Measurements from ENCODE around the gene KIF2A.

KIF2A gene

DNA sequence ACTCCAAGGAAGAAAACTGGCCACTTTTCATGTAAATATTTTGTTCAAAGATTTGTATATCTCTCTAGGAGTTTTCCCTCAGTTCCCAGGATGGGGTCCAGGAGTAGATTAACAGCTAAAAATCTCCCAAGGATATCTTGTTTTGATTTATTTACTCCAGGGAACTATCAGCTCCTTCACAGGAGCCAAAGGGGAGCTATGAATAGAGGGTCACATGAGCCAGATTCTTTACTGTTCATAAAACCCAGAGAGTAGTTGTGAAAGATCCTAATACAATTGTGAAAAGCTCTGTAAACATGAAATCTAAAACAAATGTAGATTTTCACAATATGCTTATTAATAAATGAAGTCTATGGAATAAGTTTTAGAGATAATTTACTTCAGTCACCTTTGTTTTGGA, 80.8 kb downstream of the KIF2A start:
- Histone ChIP-seq H3K27ac (ENCODE audit: poor library complexity, severe bottlenecking) (peak overlapping the region; percentile 98), H3K4me3 (ENCODE audit: severe bottlenecking) (no peak overlapping the region), H3K4me1 (ENCODE audit: insufficient read depth, poor library complexity, severe bottlenecking) (peaks cover 39% of the 10 kb centered on the region), H3K36me3 (ENCODE audit: low read depth) (peaks cover 84% of the 10 kb centered on the region), H3K27me3 (ENCODE audit: insufficient read depth, poor library complexity, severe bottlenecking) (no peaks in the 10 kb centered on the region), H3K9me3 (ENCODE audit: severe bottlenecking) (no peaks in the 10 kb centered on the region)
- ATAC-seq (ENCODE audit: low read depth) (no peak), DNase-seq (ENCODE audit: low spot score) (no peak)
- TF ChIP-seq, protein P1, sequence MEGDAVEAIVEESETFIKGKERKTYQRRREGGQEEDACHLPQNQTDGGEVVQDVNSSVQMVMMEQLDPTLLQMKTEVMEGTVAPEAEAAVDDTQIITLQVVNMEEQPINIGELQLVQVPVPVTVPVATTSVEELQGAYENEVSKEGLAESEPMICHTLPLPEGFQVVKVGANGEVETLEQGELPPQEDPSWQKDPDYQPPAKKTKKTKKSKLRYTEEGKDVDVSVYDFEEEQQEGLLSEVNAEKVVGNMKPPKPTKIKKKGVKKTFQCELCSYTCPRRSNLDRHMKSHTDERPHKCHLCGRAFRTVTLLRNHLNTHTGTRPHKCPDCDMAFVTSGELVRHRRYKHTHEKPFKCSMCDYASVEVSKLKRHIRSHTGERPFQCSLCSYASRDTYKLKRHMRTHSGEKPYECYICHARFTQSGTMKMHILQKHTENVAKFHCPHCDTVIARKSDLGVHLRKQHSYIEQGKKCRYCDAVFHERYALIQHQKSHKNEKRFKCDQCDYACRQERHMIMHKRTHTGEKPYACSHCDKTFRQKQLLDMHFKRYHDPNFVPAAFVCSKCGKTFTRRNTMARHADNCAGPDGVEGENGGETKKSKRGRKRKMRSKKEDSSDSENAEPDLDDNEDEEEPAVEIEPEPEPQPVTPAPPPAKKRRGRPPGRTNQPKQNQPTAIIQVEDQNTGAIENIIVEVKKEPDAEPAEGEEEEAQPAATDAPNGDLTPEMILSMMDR (IDR thresholded peaks at IDR 0.05; ENCODE audit: poor library complexity, severe bottlenecking): no peak

DNA sequence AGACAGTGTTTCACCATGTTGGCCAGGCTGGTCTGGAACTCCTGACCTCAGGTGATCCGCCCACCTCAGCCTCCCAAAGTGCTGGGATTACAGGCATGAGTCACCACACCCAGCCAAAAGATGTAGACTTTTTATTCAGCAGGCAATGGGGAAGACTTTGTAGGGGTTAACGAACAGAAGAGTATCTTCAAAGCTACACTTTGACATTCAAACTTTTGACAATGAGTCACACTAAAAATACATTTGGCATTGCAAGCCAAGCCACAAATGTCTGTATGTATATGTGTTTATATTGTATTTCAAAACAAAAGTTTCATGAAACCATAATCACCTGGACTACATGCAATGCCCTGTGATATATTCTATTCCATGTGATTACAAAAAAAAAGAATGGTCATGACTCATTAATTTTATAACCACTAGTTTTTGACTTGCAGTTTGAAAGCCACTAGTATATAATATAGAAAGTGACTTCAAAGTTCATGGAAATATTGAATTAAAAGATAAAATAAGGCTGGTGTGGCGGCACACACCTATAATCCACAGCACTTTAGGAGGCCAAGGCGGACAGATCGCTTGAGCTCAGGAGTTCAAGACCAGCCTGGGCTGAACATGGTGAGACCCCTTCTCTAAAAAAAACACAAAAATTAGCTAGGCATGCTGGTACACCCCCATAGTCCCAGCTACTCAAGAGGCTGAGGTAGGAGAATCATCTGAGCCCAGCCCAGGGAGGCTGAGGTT, 89.4 kb downstream of the KIF2A start:
- H3K4me3 ChIP-seq (ENCODE audit: severe bottlenecking): no peak overlapping the region
- no peaks in the 10 kb centered on the region for H3K27me3 ChIP-seq (ENCODE audit: insufficient read depth, poor library complexity, severe bottlenecking)
- H3K4me1 ChIP-seq (ENCODE audit: insufficient read depth, poor library complexity, severe bottlenecking): peaks cover 9% of the 10 kb centered on the region
- H3K27ac ChIP-seq (ENCODE audit: poor library complexity, severe bottlenecking): peak overlapping the region; percentile 34
- no peak for DNase-seq (ENCODE audit: low spot score)
- ATAC-seq (ENCODE audit: low read depth): peak; percentile 69
- peaks cover 87% of the 10 kb centered on the region for H3K36me3 ChIP-seq (ENCODE audit: low read depth)
- no peaks in the 10 kb centered on the region for H3K9me3 ChIP-seq (ENCODE audit: severe bottlenecking)
- TF ChIP-seq, protein P1 (IDR thresholded peaks at IDR 0.05; ENCODE audit: poor library complexity, severe bottlenecking): no peak

DNA sequence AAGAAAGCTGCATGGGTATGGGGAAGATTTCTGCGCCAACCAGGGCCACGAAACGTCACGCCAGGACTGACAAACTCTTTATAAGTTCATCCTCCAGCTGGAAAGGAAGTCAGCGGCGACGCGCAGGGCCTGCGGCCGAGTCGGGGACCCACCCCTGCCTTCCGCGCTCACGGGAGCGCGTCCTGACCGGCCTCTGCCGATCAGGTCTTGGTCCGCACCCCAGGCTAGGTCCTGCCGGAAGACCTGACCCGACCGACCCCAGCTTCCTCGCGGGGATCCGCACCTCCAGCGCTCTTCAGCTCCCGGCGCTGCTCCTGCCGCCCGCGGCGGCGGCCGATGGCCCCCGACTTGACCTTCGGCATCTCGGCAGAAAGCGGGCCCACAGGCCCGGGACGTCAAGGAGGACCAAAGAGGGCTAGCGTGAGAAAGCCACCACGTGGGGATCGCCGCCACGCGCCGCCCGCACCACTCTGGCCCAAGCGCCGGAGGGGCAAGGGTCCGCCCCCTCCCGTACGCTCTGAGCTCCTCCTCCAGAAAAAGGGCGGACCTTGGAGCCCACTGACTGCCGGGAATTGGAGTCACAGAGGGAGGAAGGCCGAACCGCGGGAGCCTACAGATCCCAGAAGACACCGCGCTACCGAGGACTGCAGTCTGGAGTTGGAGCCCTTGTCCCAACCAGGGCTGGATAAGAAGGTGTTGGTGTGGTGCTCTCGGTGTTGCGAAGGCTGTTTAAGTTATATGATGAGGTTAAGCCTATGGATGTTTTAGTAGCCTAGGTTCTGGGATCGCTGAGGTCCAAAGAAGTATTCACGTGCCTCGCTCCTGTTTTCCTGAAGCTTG, 97.6 kb downstream of the KIF2A start, which contains the start of gene DIMT1:
DIMT1 (minus strand) TSS at position 495 of the 840 bp plus-strand sequence; CDS start at position 362, 133 bp downstream.
- peaks cover 30% of the 10 kb centered on the region for H3K36me3 ChIP-seq (ENCODE audit: low read depth)
- ATAC-seq (ENCODE audit: low read depth) (peak; percentile 99), DNase-seq (ENCODE audit: low spot score) (peak; percentile 98)
- TF ChIP-seq, protein P1 (IDR thresholded peaks at IDR 0.05; ENCODE audit: poor library complexity, severe bottlenecking): no peak
- H3K9me3 ChIP-seq (ENCODE audit: severe bottlenecking): no peaks in the 10 kb centered on the region
- H3K27me3 ChIP-seq (ENCODE audit: insufficient read depth, poor library complexity, severe bottlenecking): no peaks in the 10 kb centered on the region
- H3K27ac ChIP-seq (ENCODE audit: poor library complexity, severe bottlenecking): peak within 1 kb of the TSS; percentile 74
- peak within 1 kb of the TSS; percentile 92 for H3K4me3 ChIP-seq (ENCODE audit: severe bottlenecking)
- peaks cover 2% of the 10 kb centered on the region for H3K4me1 ChIP-seq (ENCODE audit: insufficient read depth, poor library complexity, severe bottlenecking)

- Histone ChIP-seq H3K9me3 (ENCODE audit: severe bottlenecking) (no peaks in the 10 kb centered on the region), H3K4me3 (ENCODE audit: severe bottlenecking) (peak within 1 kb of the TSS; percentile 93), H3K4me1 (ENCODE audit: insufficient read depth, poor library complexity, severe bottlenecking) (peaks cover 12% of the 10 kb centered on the region), H3K27me3 (ENCODE audit: insufficient read depth, poor library complexity, severe bottlenecking) (no peaks in the 10 kb centered on the region), H3K36me3 (ENCODE audit: low read depth) (peaks cover 15% of the 10 kb centered on the region), H3K27ac (ENCODE audit: poor library complexity, severe bottlenecking) (no peak within 1 kb of the TSS)
- DNase-seq (ENCODE audit: low spot score) (peak; percentile 99), ATAC-seq (ENCODE audit: low read depth) (peak; percentile 94)
- TF ChIP-seq, protein P1 (IDR thresholded peaks at IDR 0.05; ENCODE audit: poor library complexity, severe bottlenecking): no peak
These were observed 106.7 kb downstream of the KIF2A start, which contains the start of gene IPO11 for GRCh38 chr5:62412549-62413329. TSS of gene IPO11 (plus strand) at chr5:62412763. CDS start at chr5:62437280, 24,517 bp downstream.

All from RWPE2 (cell line).